HepG2 (cell line): ENCODE data around the gene POLR1H. TPM values are rescaled to one million over a fixed set of nuclear protein-coding genes. Genes with fewer than 3 reads are reported as not detected.
A peak's percentile ranks its signal among the peaks of the same experiment; 100 is the strongest.

Source experiments
- EED ChIP-seq: sonication (generic); formaldehyde crosslinking; IDR thresholded peaks from 2 replicates; pipeline ENCODE4 v1.5.0; 2020; ENCODE audit warnings: mild to moderate bottlenecking, missing genetic modification reagents
- HNRNPUL1 ChIP-seq: fragments of 200-400 bp; formaldehyde crosslinking; IDR thresholded peaks from 2 replicates; pipeline ENCODE4 v1.6.1; 2017; ENCODE audit warnings: low read depth, mild to moderate bottlenecking, low read length, moderate library complexity
- JUND ChIP-seq: sonication (generic); formaldehyde crosslinking; IDR thresholded peaks from 2 replicates; pipeline ENCODE4 v1.8.0; 2022; ENCODE audit warnings: mild to moderate bottlenecking, missing genetic modification reagents
- KDM1A ChIP-seq: IDR thresholded peaks from 2 replicates; pipeline ENCODE4 v1.6.1; 2016; ENCODE audit warnings: missing compliant biosample characterization
- LCORL ChIP-seq, 2 experiments: fragments of 450-650 bp in 1 of 2; sonication (generic) in 1 of 2; formaldehyde crosslinking in 1 of 2; IDR thresholded peaks; 2 replicates each; pipeline versions ENCODE4 v1.5.0 to v1.6.1; 2017 to 2020; ENCODE audit warnings: antibody characterized with exemption in 1 of 2, missing genetic modification reagents in 1 of 2
- NFKBIZ ChIP-seq: IDR thresholded peaks from 2 replicates; pipeline ENCODE4 v1.6.1; 2018; ENCODE audit warnings: missing genetic modification reagents, missing compliant biosample characterization
- PITX1 ChIP-seq: sonication (generic); formaldehyde crosslinking; IDR thresholded peaks from 2 replicates; pipeline ENCODE4 v1.5.1; 2020; ENCODE audit warnings: mild to moderate bottlenecking, missing genetic modification reagents
- REXO4 ChIP-seq: sonication (generic); formaldehyde crosslinking; IDR thresholded peaks from 2 replicates; pipeline ENCODE4 v1.8.0; 2022; ENCODE audit warnings: missing genetic modification reagents, mild to moderate bottlenecking, borderline replicate concordance
- SMAD3 ChIP-seq: sonication (generic); formaldehyde crosslinking; IDR thresholded peaks from 2 replicates; pipeline ENCODE4 v1.4.0; 2020; ENCODE audit warnings: missing genetic modification reagents
- SOX13 ChIP-seq, 3 experiments: fragments of 450-650 bp in 1 of 3; sonication (generic) in 1 of 3; formaldehyde crosslinking in 1 of 3; IDR thresholded peaks in 2 of 3; conservative IDR thresholded peaks in 1 of 3; 2 replicates each; pipeline versions ENCODE4 v1.5.0 to v1.6.1; 2016 to 2020; ENCODE audit warnings: antibody characterized with exemption in 1 of 3, mild to moderate bottlenecking in 1 of 3, missing compliant biosample characterization in 1 of 3, missing genetic modification reagents in 1 of 3, moderate library complexity in 1 of 3
- ZNF776 ChIP-seq: sonication (generic); formaldehyde crosslinking; IDR thresholded peaks from 2 replicates; pipeline ENCODE4 v1.4.0; 2020; ENCODE audit warnings: mild to moderate bottlenecking, missing genetic modification reagents
- ZNF792 ChIP-seq: IDR thresholded peaks from 2 replicates; pipeline ENCODE4 v1.6.1; 2016
- polyA plus RNA-seq, 8 experiments: library from polyadenylated mRNA; depleted of rRNA in 3 of 8; stranded (reverse) in 7 of 8; unstranded in 1 of 8; fragments of >200 nt; fragmentation: Illumina TruSeq in 4 of 8; extraction: Trizol in 4 of 8; gene quantifications; 2 replicates each; pipeline versions ENCODE4 v1.2.1 to v1.2.3, GENCODE V29; 2011 to 2016; ENCODE audit warnings: low read depth in 4 of 8, missing spikeins in 1 of 8, mixed read lengths in 1 of 8; ENCODE audit not compliant: insufficient read depth in 1 of 8
- total RNA-seq, 5 experiments: library from RNA; depleted of rRNA; stranded (reverse); fragments of >200 nt; fragmentation: Illumina TruSeq; extraction: Trizol; gene quantifications; 2 replicates each; pipeline ENCODE4 v1.2.3, GENCODE V29; 2016; ENCODE audit warnings: low read depth in 1 of 5
- TF ChIP-seq, protein P1 (sequence below), 2 experiments: sonication (generic) in 1 of 2; formaldehyde crosslinking in 1 of 2; IDR thresholded peaks; 2 replicates each; pipeline versions ENCODE4 v1.5.1 to v1.6.1; 2011 to 2020; ENCODE audit warnings: borderline replicate concordance in 1 of 2, low read depth in 1 of 2, low read length in 1 of 2, mild to moderate bottlenecking in 1 of 2, missing genetic modification reagents in 1 of 2, moderate library complexity in 1 of 2
- TF ChIP-seq, protein P2 (sequence below): sonication (generic); formaldehyde crosslinking; IDR thresholded peaks from 2 replicates; pipeline ENCODE4 v1.4.0; 2020; ENCODE audit warnings: missing genetic modification reagents
- TF ChIP-seq, protein P3 (sequence below): sonication (generic); formaldehyde crosslinking; IDR thresholded peaks from 2 replicates; pipeline ENCODE4 v1.5.0; 2020; ENCODE audit warnings: missing genetic modification reagents
- TF ChIP-seq, protein P4 (sequence below): sonication (generic); formaldehyde crosslinking; IDR thresholded peaks from 2 replicates; pipeline ENCODE4 v1.4.0; 2020; ENCODE audit warnings: missing genetic modification reagents
- TF ChIP-seq, protein P5 (sequence below): sonication (generic); formaldehyde crosslinking; IDR thresholded peaks from 2 replicates; pipeline ENCODE4 v1.8.0; 2022; ENCODE audit warnings: mild to moderate bottlenecking, missing genetic modification reagents

Gene POLR1H
- total and polyA plus RNA-seq, 2 of the 13 experiments (the other 11 are each of a cell fraction or from before 2014, with no cell fraction given), result 61.4 to 79.8 TPM

DNA sequence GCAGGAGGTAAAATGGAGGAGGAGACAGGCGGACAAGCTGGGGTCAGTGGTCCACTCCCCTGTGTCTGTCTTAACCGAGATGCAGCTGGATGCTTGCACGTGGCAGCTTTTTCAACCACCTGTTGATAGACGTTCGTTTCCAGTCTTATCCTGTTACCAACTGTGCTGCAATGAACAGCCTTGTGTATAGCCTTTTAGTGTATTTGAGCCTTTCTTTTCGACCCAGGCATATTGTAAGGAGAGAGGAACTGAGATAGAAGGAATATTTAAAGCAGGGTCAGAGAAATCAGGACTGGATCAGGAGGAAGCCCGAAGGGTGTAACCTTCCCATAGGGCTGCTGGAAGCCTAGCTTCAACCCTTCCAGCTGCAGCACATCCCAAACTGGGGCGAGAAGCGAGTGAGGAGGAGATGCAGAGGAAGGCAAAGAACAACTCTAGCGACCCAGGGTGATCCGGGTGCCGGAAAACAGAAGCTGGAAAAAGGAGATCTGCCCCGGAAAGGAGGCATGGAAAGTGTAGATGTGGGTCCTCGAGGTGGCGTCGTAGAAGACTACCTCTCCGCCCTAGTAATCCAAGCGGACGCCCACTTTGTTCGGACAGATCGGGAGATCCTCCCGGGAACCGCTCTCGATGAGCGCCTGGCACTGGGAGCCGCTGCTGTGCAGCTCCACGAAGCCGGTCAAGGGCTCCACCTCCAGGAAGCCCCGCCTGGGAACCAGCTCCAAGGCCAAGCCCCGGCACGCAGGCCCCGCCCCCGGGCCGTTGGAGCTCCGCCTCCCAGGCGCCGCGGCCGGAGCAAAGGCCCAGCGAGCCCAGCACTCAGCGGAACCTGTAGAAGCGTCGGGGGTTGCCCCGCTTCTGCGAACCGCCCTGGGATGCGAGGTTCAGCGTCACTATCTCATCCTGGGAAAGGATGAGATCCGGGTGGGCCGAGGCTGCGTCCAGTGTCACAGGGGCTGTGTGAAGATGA lies 40.7 kb downstream of the POLR1H start (continued):
- TF ChIP-seq, protein P1, sequence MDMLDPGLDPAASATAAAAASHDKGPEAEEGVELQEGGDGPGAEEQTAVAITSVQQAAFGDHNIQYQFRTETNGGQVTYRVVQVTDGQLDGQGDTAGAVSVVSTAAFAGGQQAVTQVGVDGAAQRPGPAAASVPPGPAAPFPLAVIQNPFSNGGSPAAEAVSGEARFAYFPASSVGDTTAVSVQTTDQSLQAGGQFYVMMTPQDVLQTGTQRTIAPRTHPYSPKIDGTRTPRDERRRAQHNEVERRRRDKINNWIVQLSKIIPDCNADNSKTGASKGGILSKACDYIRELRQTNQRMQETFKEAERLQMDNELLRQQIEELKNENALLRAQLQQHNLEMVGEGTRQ (IDR thresholded peaks at IDR 0.05; ENCODE audit: low read depth, low read length), result no peak
- TF ChIP-seq, protein P1 (CRISPR knock-in tag; IDR thresholded peaks at IDR 0.05; ENCODE audit: borderline replicate concordance), result no peak
- TF ChIP-seq EED, result no peak
- TF ChIP-seq ZNF792 (CRISPR knock-in tag), result peak; percentile 85
- TF ChIP-seq, protein P2, sequence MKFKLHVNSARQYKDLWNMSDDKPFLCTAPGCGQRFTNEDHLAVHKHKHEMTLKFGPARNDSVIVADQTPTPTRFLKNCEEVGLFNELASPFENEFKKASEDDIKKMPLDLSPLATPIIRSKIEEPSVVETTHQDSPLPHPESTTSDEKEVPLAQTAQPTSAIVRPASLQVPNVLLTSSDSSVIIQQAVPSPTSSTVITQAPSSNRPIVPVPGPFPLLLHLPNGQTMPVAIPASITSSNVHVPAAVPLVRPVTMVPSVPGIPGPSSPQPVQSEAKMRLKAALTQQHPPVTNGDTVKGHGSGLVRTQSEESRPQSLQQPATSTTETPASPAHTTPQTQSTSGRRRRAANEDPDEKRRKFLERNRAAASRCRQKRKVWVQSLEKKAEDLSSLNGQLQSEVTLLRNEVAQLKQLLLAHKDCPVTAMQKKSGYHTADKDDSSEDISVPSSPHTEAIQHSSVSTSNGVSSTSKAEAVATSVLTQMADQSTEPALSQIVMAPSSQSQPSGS (CRISPR knock-in tag), result no peak; the same call in 1 of the 2 replicates
- no peak for TF ChIP-seq LCORL (IDR thresholded peaks at IDR 0.05)
- TF ChIP-seq LCORL (CRISPR knock-in tag; IDR thresholded peaks at IDR 0.05), result peak; percentile 66; the same call in 1 of the 2 replicates
- TF ChIP-seq, protein P3, sequence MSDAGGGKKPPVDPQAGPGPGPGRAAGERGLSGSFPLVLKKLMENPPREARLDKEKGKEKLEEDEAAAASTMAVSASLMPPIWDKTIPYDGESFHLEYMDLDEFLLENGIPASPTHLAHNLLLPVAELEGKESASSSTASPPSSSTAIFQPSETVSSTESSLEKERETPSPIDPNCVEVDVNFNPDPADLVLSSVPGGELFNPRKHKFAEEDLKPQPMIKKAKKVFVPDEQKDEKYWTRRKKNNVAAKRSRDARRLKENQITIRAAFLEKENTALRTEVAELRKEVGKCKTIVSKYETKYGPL, result no peak
- peak; percentile 82 for TF ChIP-seq SMAD3 (CRISPR knock-in tag)
- peak; percentile 46; the same call in 1 of the 2 replicates for TF ChIP-seq NFKBIZ (CRISPR knock-in tag)
- TF ChIP-seq JUND (CRISPR knock-in tag), result no peak
- TF ChIP-seq, protein P4, sequence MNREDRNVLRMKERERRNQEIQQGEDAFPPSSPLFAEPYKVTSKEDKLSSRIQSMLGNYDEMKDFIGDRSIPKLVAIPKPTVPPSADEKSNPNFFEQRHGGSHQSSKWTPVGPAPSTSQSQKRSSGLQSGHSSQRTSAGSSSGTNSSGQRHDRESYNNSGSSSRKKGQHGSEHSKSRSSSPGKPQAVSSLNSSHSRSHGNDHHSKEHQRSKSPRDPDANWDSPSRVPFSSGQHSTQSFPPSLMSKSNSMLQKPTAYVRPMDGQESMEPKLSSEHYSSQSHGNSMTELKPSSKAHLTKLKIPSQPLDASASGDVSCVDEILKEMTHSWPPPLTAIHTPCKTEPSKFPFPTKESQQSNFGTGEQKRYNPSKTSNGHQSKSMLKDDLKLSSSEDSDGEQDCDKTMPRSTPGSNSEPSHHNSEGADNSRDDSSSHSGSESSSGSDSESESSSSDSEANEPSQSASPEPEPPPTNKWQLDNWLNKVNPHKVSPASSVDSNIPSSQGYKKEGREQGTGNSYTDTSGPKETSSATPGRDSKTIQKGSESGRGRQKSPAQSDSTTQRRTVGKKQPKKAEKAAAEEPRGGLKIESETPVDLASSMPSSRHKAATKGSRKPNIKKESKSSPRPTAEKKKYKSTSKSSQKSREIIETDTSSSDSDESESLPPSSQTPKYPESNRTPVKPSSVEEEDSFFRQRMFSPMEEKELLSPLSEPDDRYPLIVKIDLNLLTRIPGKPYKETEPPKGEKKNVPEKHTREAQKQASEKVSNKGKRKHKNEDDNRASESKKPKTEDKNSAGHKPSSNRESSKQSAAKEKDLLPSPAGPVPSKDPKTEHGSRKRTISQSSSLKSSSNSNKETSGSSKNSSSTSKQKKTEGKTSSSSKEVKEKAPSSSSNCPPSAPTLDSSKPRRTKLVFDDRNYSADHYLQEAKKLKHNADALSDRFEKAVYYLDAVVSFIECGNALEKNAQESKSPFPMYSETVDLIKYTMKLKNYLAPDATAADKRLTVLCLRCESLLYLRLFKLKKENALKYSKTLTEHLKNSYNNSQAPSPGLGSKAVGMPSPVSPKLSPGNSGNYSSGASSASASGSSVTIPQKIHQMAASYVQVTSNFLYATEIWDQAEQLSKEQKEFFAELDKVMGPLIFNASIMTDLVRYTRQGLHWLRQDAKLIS, result peak; percentile 74; the same call in 1 of the 2 replicates
- no peak for TF ChIP-seq KDM1A
- no peak; the same call in 1 of the 2 replicates for TF ChIP-seq PITX1 (CRISPR knock-in tag)
- 0 out of 2 replicates have a peak, but pooled peaks have one; percentile 13 for TF ChIP-seq SOX13 (IDR thresholded peaks at IDR 0.05)
- TF ChIP-seq SOX13 (CRISPR knock-in tag; conservative IDR thresholded peaks at IDR 0.05 in 1 of 2, IDR thresholded peaks at IDR 0.05 in 1 of 2), result peak in 1 of 2 experiments; percentile 42; a peak in 2 of 4 replicates
- TF ChIP-seq, protein P5, sequence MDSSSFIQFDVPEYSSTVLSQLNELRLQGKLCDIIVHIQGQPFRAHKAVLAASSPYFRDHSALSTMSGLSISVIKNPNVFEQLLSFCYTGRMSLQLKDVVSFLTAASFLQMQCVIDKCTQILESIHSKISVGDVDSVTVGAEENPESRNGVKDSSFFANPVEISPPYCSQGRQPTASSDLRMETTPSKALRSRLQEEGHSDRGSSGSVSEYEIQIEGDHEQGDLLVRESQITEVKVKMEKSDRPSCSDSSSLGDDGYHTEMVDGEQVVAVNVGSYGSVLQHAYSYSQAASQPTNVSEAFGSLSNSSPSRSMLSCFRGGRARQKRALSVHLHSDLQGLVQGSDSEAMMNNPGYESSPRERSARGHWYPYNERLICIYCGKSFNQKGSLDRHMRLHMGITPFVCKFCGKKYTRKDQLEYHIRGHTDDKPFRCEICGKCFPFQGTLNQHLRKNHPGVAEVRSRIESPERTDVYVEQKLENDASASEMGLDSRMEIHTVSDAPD (CRISPR knock-in tag), result 0 out of 2 replicates have a peak, but pooled peaks have one; percentile 18
- no peak for TF ChIP-seq ZNF776 (CRISPR knock-in tag)
- no peak for TF ChIP-seq HNRNPUL1
- TF ChIP-seq REXO4 (CRISPR knock-in tag), result no peak
